DND-41 (cell line): ENCODE measurements around the gene KCNQ5.

ENCODE experiments used
- ATAC-seq: fragments of 200-7000 bp; cut with Tn5 transposase; 3 replicates; pipeline ENCODE4 v1.9.1; 2021; ENCODE audit warnings: low read depth; ENCODE audit not compliant: insufficient read depth
- DNase-seq: peaks from one replicate; pipeline ENCODE4 v3.0.0-alpha.2; 2020
- H2AFZ ChIP-seq: 2 replicates; pipeline ENCODE4 v1.6.0; 2012; ENCODE audit warnings: low read depth, low read length
- H3K27ac ChIP-seq: 2 replicates; pipeline ENCODE4 v1.5.1; 2012; ENCODE audit warnings: low read length, inconsistent platforms
- H3K27me3 ChIP-seq: fragments of 200-600 bp; sonication (generic); 2 replicates; pipeline ENCODE4 v1.6.0; 2012; ENCODE audit warnings: low read length, mild to moderate bottlenecking, inconsistent platforms; ENCODE audit not compliant: insufficient read depth, poor library complexity
- H3K36me3 ChIP-seq: 2 replicates; pipeline ENCODE4 v1.5.1; 2012; ENCODE audit warnings: low read length, inconsistent platforms; ENCODE audit not compliant: insufficient read depth
- H3K4me1 ChIP-seq: 2 replicates; pipeline ENCODE4 v1.5.1; 2012; ENCODE audit warnings: mild to moderate bottlenecking, low read length; ENCODE audit not compliant: insufficient read depth
- H3K4me2 ChIP-seq: 2 replicates; pipeline ENCODE4 v1.6.0; 2012; ENCODE audit warnings: mild to moderate bottlenecking, moderate library complexity, low read length, inconsistent platforms; ENCODE audit not compliant: insufficient read depth
- H3K4me3 ChIP-seq, 2 experiments: fragments of 200-600 bp in 1 of 2; shearing (Covaris generic) in 1 of 2; 2 replicates each; pipeline ENCODE4 v1.5.1; 2012 to 2016; ENCODE audit warnings: inconsistent platforms in 2 of 2, low read length in 2 of 2, mild to moderate bottlenecking in 2 of 2, low read depth in 1 of 2, moderate library complexity in 1 of 2
- H3K79me2 ChIP-seq: 2 replicates; pipeline ENCODE4 v1.6.0; 2012; ENCODE audit warnings: low read length, inconsistent platforms; ENCODE audit not compliant: insufficient read depth
- H3K9ac ChIP-seq: 2 replicates; pipeline ENCODE4 v1.6.0; 2012; ENCODE audit warnings: low read depth, mild to moderate bottlenecking, inconsistent platforms, low read length, moderate library complexity
- H3K9me3 ChIP-seq: 2 replicates; pipeline ENCODE4 v1.5.1; 2012; ENCODE audit warnings: low read length, moderate library complexity, mild to moderate bottlenecking, inconsistent platforms; ENCODE audit not compliant: insufficient read depth, severe bottlenecking
- H4K20me1 ChIP-seq: 2 replicates; pipeline ENCODE4 v1.6.0; 2012; ENCODE audit warnings: low read length; ENCODE audit not compliant: insufficient read depth
- EZH2 ChIP-seq: IDR thresholded peaks from 3 replicates; pipeline ENCODE4 v1.6.1; 2012; ENCODE audit warnings: borderline replicate concordance, low read depth, mild to moderate bottlenecking, moderate library complexity, low read length, inconsistent platforms; ENCODE audit not compliant: severe bottlenecking
- TF ChIP-seq, protein P1 (sequence below): IDR thresholded peaks from 2 replicates; pipeline ENCODE4 v1.5.1; 2012; ENCODE audit warnings: borderline replicate concordance, low read length, moderate library complexity, mild to moderate bottlenecking; ENCODE audit not compliant: poor library complexity, severe bottlenecking; ENCODE audit errors: extremely low read depth

KCNQ5 gene

DNA sequence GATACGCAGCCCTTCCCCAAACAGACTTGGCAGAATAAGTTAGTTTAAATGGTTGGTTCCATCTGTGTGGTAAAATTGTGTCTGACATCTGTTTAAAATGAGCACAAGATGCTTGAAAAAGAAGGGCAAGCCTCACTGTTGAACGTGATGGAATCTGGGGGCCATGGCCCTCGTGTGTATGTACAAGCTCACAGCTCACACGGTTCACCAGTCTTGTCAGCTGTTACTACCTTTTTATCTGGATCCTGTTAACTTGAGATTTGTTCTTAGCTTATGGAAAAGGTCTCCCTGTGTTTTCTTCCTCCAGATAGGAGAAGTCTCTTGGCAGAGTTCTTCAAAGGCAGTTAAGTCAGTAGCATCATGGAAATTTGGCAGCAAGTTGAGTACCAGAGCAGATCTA, 332.9 kb downstream of the KCNQ5 start:
- Histone ChIP-seq H3K27ac (no peak overlapping the region), H3K36me3 (no peaks in the 10 kb centered on the region), H3K27me3 (no peaks in the 10 kb centered on the region), H3K79me2 (no peaks in the 10 kb centered on the region), H3K4me1 (no peaks in the 10 kb centered on the region), H3K4me3 (no peak overlapping the region), H3K9me3 (no peaks in the 10 kb centered on the region), H4K20me1 (no peaks in the 10 kb centered on the region), H3K9ac (no peak overlapping the region), H3K4me2 (no peak overlapping the region), H2AFZ (no peak overlapping the region)
- no peak for TF ChIP-seq EZH2
- TF ChIP-seq, protein P1, sequence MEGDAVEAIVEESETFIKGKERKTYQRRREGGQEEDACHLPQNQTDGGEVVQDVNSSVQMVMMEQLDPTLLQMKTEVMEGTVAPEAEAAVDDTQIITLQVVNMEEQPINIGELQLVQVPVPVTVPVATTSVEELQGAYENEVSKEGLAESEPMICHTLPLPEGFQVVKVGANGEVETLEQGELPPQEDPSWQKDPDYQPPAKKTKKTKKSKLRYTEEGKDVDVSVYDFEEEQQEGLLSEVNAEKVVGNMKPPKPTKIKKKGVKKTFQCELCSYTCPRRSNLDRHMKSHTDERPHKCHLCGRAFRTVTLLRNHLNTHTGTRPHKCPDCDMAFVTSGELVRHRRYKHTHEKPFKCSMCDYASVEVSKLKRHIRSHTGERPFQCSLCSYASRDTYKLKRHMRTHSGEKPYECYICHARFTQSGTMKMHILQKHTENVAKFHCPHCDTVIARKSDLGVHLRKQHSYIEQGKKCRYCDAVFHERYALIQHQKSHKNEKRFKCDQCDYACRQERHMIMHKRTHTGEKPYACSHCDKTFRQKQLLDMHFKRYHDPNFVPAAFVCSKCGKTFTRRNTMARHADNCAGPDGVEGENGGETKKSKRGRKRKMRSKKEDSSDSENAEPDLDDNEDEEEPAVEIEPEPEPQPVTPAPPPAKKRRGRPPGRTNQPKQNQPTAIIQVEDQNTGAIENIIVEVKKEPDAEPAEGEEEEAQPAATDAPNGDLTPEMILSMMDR = no peak
- ATAC-seq (no peak), DNase-seq (no peak)

GRCh38 chr6:72955666-72956065, 333.8 kb downstream of the KCNQ5 start:
- no peaks in the 10 kb centered on the region for H3K27me3 ChIP-seq
- no peaks in the 10 kb centered on the region for H4K20me1 ChIP-seq
- H3K4me2 ChIP-seq = no peak overlapping the region
- no peak for ATAC-seq
- H3K9ac ChIP-seq = no peak overlapping the region
- H3K27ac ChIP-seq = no peak overlapping the region
- no peaks in the 10 kb centered on the region for H3K9me3 ChIP-seq
- no peaks in the 10 kb centered on the region for H3K79me2 ChIP-seq
- no peaks in the 10 kb centered on the region for H3K36me3 ChIP-seq
- no peak overlapping the region for H3K4me3 ChIP-seq
- TF ChIP-seq EZH2 = no peak
- TF ChIP-seq, protein P1 = no peak
- no peaks in the 10 kb centered on the region for H3K4me1 ChIP-seq
- no peak overlapping the region for H2AFZ ChIP-seq
- no peak for DNase-seq

- no peak overlapping the region for H3K9ac ChIP-seq
- no peaks in the 10 kb centered on the region for H4K20me1 ChIP-seq
- no peaks in the 10 kb centered on the region for H3K36me3 ChIP-seq
- no peak overlapping the region for H3K4me2 ChIP-seq
- H3K4me3 ChIP-seq = no peak overlapping the region
- H3K4me1 ChIP-seq = no peaks in the 10 kb centered on the region
- no peak overlapping the region for H2AFZ ChIP-seq
- DNase-seq = no peak
- no peaks in the 10 kb centered on the region for H3K9me3 ChIP-seq
- H3K27ac ChIP-seq = no peak overlapping the region
- no peaks in the 10 kb centered on the region for H3K27me3 ChIP-seq
- no peaks in the 10 kb centered on the region for H3K79me2 ChIP-seq
- ATAC-seq = no peak
- TF ChIP-seq, protein P1 = no peak
- TF ChIP-seq EZH2 = no peak
These were observed 334.4 kb downstream of the KCNQ5 start for GRCh38 chr6:72956272-72956671.

- Histone ChIP-seq H4K20me1 (no peaks in the 10 kb centered on the region), H3K27me3 (no peaks in the 10 kb centered on the region), H3K4me2 (no peak overlapping the region), H3K4me3 (no peak overlapping the region), H3K9me3 (no peaks in the 10 kb centered on the region), H3K79me2 (no peaks in the 10 kb centered on the region), H3K4me1 (no peaks in the 10 kb centered on the region), H3K27ac (no peak overlapping the region), H2AFZ (no peak overlapping the region), H3K36me3 (no peaks in the 10 kb centered on the region), H3K9ac (no peak overlapping the region)
- DNase-seq (no peak), ATAC-seq (no peak)
- TF ChIP-seq, protein P1 = no peak
- no peak for TF ChIP-seq EZH2
These were observed 338.0 kb downstream of the KCNQ5 start for GRCh38 chr6:72959821-72960220.
